CD4-positive, alpha-beta T cell treated with Interleukin-2 at 100 ng/mL for 4 hours (primary cell): Measurements from ENCODE around the gene GRAMD1A.
A peak's percentile ranks its signal among the peaks of the same experiment; 100 is the strongest.

ENCODE experiments used
- DNase-seq: peaks from one replicate; pipeline ENCODE4 v3.0.0-alpha.2; 2020; ENCODE audit warnings: low spot score

Gene GRAMD1A

GRCh38 chr19:35055715-35056179, 55.6 kb downstream of the GRAMD1A start:
- no peak for DNase-seq

DNA sequence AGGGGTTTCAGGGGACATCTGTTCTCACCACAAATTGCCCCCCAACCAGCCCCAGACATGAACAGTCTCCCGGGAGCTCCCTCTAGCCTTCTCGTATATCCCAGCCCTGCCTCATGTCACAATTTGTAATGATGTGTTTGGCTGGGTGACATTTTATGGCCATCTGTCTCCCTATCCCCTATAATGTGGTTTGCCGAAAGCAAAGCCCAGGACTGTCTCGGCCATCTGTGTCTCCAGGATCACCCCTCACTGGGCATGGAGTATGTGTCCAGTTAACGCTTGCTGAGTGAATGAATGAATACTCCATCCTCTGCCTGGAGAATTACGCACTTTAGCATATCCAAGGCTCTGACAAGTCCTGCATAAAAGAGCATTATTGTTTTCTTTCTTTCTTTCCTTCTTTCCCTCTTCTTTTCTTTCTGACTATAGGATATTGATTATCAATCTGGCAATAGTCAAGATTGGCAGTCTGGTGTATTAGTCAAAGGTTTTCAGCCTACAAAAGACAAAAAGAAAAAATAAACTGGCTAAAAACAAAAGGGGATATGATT, 56.5 kb downstream of the GRAMD1A start:
- DNase-seq, result no peak

DNA sequence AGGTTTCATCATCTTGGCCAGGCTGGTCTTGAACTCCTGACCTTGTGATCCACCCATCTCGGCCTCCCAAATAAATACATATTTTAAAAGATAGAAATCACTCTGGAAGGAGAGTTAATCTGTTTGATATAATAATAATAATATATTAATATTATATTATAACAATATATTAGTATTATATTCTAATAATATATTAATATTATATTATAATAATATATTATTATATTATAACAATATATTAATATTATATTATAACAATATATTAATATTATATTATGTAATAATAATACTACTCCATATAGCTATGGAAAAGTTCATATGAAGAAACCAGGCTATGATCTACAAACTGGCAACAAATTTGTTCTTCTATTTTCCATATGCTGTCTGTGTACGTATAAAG, 58.2 kb downstream of the GRAMD1A start:
- no peak for DNase-seq

GRCh38 chr19:35059006-35059798, 59.1 kb downstream of the GRAMD1A start:
- DNase-seq, result no peak

GRCh38 chr19:35059799-35060091, 59.6 kb downstream of the GRAMD1A start:
- DNase-seq, result no peak

DNA sequence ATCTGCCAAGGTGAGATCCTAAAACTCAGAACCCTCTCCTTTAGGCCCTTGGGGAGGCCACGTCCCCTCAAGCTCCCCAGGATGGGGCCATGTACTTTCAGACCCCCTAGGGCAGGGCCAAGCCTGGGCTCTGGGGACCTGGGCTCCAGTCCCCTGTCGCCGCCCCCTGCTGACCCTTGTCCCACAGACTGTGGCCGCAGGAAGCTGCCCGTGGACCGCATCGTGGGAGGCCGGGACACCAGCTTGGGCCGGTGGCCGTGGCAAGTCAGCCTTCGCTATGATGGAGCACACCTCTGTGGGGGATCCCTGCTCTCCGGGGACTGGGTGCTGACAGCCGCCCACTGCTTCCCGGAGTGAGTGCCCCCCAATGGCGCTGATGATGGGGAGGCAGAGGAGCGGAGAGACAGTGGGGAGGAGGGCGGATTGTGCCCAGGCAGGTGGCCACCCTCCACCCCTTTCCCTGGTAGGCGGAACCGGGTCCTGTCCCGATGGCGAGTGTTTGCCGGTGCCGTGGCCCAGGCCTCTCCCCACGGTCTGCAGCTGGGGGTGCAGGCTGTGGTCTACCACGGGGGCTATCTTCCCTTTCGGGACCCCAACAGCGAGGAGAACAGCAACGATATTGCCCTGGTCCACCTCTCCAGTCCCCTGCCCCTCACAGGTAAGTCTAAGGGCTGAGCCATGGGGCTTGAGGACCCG, 60.2 kb downstream of the GRAMD1A start:
- no peak for DNase-seq

GRCh38 chr19:35061583-35062373, 61.7 kb downstream of the GRAMD1A start:
- no peak for DNase-seq

DNA sequence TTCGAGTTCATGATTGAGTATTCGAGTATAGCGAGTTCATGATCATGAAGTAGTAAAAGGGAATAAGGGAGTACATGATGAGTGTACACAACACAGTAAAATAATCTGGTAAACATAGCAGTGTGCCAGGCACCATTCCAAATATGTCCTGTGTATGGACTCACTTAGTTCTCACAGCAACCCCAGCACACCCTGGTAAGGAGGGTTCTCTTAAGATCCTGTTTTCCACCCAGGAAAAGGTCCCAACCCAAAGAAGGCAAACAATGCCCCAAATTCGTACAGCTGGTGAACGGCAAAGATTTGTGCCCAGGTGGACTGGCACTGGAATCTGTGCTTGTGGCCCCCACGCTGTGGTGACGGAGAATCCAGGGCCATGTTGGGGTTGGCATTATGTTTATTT, 62.8 kb downstream of the GRAMD1A start:
- DNase-seq, result no peak

DNA sequence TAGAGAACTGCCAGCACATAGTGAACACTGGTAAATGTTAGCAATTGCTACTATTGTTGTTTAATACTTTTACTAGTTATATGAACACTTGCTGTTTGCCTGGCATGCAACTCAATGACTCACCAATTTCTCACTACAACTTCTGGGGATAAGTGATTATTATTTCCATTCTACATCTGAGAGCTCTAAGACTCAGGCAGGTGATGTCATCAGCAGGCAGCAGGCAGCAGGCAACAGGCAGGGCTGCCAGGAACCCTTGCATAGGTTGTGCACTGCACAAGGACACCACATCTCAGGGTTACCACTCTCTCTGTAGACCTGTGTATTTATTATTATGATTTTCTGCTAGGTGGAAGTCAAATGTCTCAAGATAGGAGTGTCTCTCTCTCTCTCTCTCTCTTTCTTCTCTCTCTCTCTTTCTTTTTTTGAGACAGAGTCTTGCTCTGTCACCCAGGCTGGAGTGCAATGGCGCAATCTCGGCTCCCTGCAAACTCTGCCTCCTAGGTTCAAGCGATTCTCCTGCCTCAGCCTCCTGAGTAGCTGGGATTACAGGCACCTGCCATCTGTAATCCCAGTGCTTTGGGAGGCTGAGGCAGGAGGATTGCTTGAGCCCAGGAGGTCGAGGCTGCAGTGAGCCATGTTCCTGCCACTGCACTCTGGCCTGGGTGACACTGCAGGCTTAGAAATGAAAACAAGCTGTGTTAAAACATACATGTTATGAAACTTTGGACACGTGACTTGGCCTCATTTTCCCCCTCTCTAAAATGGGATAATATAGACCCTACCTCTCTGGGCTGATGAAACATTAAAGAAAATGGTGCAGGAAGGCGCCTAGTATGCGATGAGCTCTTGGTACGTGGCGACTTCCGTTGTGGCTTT, 64.1 kb downstream of the GRAMD1A start:
- no peak for DNase-seq

DNA sequence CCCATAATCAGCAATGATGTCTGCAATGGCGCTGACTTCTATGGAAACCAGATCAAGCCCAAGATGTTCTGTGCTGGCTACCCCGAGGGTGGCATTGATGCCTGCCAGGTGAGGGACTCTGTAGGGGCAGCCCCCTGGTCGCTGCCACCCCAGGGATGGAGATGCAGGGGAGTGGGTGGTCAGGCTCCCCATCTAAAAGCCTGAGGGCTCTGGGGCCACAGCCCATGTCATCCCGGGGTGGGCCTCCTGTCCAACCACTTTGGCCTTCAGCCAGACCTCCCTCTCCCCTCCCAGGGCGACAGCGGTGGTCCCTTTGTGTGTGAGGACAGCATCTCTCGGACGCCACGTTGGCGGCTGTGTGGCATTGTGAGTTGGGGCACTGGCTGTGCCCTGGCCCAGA, 65.5 kb downstream of the GRAMD1A start:
- no peak for DNase-seq

DNA sequence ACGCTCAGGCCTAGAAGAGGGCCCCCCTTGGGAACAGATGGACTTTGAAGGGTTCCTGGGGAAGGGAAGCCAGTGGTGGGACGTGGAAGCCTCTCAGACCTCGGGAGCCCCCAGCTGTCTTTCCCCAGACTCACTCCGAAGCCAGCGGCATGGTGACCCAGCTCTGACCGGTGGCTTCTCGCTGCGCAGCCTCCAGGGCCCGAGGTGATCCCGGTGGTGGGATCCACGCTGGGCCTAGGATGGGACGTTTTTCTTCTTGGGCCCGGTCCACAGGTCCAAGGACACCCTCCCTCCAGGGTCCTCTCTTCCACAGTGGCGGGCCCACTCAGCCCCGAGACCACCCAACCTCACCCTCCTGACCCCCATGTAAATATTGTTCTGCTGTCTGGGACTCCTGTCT, 66.0 kb downstream of the GRAMD1A start:
- DNase-seq, result no peak

- peak; percentile 87 for DNase-seq
Observed at GRCh38 chr19:35066691-35067563, 66.8 kb downstream of the GRAMD1A start.

- DNase-seq, result no peak
Observed at GRCh38 chr19:35068941-35069634, 69.0 kb downstream of the GRAMD1A start.

DNA sequence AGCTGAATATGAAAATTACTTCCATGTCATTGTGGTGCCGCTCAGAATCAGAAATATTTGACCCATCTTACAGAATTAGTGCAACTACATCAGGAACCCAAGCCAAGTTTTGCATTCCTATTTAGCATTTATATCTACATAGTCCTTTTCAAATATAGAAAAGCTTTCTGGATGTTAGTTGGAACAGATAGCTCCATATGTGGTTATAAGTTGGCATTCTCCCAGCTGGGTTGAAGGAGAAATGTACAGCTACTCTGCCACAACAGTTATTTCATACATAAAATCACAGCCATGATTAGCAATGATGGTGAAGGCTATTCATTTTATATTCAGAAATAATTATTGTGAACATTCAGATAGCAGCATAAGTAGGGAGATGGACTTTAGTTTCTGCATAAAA, 69.6 kb downstream of the GRAMD1A start:
- no peak for DNase-seq

- no peak for DNase-seq
Observed at GRCh38 chr19:35070471-35070870, 70.3 kb downstream of the GRAMD1A start.

- no peak for DNase-seq
Observed at GRCh38 chr19:35073516-35073915, 73.4 kb downstream of the GRAMD1A start.

DNA sequence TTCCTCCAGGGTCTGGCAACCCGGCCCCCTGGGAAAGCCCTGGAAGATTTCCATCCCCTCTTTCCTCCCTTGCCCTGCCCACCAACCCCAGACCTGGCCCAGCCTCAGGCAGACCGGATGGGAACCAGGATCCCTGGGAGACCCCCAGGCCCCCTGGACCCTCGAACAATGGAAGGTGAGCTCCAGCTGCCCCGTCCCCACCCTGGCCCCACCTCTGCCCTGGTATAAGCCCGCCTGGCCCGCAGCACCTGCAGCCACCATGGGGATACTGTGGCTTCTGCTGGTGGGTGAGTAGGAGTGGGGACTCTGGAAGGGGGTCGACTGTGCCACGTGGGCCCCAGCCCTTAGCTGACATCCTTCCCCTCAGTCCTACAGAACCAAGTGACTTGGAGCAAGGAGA, 73.8 kb downstream of the GRAMD1A start:
- DNase-seq, result no peak

DNA sequence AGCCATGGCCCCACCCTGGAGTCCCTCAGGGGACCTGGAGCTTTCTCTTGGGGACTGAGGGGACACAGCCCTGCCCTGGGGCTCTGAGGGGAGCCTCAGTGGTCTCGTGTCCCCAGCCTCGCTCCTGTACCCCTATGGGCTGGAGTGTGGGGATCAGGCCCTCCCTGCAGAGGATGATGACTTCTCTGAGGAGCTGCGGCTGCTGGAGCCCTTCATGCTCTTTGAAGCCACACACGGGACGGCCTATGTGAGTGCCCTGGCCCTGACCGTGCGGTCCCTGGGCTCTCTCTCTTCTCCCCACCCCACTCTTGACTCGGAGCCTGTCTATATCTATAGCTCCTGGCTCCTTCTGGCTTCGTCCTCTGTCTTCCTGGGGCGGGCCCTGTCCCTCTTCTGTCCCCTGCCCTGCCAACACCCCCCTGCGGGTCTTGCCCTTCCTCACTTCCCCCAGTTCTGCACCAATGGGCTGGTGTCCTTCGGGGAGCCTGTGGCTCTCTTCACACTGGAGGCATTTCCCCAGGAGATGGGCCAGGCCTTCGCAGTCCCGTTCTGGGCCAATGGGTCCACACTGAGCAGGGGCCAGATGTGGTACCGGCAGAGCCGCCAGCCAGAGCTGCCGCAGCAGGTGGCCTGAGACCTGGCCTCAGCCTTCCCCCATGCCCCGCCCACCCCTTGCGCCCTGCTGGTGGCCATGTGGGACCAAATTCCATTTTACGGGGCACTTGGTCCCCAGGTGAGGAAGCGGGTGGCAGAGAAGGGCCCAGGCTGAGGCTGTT, 74.5 kb downstream of the GRAMD1A start:
- DNase-seq, result no peak
